NCI-H345 (cell line): ENCODE results near the gene UGT1A4.
"Not testable (repeated sequence)": the region's sequence is repeated elsewhere in the genome, so short reads cannot be mapped to it uniquely, and the experiment has no call there.

Source experiments
- DNase-seq: peaks from one replicate; lab custom pipeline; 2025; lab: John Stamatoyannopoulos, UW

Gene UGT1A4

DNA sequence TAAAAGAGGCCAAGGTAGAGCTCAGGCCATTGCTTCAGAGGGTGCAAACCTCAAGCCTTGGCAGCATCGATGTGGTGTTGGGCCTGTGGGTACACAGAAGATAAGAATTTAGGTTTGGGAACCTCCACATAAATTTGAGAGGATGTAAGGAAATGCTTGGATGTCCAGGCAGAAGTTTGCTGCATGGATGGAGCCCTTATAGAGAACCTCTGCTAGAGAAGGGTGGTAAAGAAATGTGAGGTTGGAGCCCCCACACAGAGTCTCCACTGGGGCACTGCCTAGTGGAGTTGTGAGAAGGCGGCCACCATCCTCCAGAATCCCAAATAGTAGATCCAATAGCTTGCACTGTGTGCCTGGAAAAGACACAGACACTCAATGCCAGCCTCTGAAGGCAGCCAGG is 32.2 kb downstream of the UGT1A4 start:
- DNase-seq = not testable (repeated sequence)

DNA sequence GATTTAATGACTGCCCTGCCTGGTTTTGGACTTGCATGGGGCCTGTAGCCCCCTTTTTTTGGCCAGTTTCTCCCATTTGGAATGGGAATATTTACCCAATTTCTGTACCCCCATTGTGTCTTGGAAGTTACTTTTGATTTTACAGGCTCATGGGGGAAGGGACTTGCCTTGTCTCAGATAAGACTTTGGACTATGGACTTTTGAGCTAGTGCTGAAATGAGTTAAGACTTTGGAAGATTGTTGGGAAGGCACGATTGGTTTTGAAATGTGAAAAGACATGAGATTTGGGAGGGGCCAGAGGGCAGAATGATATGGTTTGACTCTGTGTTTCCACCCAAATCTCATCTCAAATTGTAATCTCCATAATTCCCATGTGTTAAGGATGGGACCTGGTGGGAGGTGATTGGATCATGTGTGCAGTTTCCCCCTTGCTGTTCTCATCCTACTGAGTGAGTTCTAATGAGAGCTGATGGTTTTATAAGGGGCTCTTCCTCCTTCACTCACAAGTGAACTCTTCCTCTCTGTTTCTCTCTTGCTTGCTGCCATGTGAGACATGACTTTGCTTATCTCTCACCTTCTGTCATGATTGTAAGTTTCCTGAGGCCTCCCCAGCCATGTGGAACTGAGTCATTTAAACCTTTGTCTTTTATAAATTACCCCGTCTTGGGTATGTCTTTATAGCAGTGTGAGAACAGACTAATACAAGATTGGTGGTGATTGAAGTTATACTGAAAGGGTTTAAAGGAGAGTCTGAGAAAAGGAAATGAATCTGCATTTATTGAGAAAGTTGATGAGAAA is 32.9 kb downstream of the UGT1A4 start:
- not testable (repeated sequence) for DNase-seq

DNA sequence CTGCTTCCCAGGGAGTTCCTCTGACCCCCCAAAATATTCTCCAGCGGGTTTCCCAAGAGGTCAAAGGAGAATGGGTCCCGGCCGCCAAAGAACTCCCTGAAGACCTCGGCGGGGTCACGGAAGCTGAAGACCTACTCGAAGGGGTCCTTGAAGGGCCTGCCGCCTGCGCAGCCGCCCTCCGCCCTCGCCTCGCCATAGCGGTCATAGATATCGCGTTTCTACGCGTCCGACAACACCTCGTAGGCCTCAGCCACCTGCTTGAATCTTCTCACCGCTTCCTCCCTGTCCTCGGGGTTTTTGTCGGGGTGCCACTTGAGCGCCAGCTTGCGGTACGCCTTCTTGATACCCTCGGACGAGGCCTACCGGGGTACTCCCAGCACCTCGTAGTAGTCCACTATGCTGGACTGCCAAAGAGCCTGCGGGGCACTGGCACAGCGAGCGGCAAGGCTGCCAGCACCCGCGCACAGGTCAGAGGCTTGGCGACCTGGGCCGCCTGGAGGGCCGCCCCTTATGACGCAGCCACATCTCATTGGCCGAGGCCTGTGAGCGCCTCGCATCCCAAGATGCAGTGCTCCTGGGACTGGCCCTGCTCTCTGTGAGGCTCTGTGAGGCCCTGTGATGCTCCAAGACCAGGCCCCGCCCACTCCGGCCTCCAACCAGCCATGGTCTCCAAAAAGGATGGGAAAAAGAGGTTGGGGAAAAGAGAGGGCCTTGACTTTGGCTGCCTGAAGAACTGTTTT is 36.5 kb downstream of the UGT1A4 start:
- DNase-seq = no peak

DNA sequence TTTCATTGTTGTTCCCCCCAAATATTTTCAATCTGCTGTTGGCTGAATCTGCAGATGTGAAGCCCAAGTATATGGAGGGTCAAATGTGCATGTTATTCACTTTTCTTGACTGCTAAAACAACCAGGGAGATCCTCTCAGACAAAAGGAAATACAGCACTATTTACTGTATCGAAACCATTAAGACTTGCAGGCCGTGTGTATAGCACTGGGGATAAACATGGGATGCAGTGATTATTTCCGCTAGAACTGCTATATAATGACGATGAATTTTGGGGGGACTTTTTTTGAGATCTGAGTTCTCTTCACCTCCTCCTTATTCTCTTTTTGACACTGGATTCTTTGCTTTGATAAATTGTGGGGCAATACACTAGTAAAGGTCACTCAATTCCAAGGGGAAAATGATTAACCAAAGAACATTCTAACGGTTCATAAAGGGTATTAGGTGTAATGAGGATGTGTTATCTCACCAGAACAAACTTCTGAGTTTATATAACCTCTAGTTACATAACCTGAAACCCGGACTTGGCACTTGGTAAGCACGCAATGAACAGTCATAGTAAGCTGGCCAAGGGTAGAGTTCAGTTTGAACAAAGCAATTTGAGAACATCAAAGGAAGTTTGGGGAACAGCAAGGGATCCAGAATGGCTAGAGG is 38.0 kb downstream of the UGT1A4 start:
- no peak for DNase-seq

DNA sequence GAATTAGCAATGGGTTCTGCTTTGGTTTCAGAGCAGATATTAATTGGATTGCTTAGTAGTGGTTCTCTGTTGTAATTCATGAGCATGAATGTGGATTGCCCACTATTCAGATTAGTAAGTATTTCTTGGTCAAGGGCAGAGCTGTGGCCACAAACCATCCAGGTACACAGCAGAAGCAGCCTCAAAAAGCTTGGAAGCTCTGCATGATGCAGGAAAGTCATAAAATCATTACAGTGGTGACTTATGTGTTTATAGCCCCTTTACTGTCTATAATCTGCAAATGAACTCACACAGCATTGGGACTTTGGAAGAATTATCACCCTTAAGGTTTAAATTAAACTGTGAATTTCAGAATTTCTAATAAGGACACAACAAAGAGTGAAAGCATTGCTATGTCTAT is 39.6 kb downstream of the UGT1A4 start:
- no peak for DNase-seq

DNA sequence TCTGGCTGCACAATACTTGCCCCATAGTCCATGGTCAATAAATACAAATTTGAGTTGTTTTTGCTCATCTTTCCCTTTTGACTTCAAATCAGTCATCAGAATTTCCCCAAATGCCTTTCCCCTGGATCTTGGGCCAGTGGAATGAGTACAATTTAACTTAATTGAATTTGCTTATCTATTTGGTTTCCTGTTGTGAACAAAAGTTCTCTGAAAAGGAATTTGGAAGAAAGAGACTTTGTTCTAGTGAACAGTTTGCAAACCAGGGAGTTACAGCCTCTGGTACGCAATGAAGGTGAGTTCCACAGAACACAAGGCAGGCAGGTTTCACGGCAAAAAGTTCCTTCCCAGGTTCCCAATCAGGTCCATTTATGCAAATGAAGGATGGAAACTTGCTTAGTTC is 40.3 kb downstream of the UGT1A4 start:
- DNase-seq = no peak

DNA sequence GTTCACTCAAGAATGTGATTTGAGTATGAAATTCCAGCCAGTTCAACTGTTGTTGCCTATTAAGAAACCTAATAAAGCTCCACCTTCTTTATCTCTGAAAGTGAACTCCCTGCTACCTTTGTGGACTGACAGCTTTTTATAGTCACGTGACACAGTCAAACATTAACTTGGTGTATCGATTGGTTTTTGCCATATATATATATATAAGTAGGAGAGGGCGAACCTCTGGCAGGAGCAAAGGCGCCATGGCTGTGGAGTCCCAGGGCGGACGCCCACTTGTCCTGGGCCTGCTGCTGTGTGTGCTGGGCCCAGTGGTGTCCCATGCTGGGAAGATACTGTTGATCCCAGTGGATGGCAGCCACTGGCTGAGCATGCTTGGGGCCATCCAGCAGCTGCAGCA is 41.5 kb downstream of the UGT1A4 start, which contains the start of gene UGT1A1:
Gene UGT1A1, plus strand, starts transcription at position 228 of the 400 bp plus-strand sequence. Its CDS starts 18 bp downstream, at position 246.
- DNase-seq = no peak

DNA sequence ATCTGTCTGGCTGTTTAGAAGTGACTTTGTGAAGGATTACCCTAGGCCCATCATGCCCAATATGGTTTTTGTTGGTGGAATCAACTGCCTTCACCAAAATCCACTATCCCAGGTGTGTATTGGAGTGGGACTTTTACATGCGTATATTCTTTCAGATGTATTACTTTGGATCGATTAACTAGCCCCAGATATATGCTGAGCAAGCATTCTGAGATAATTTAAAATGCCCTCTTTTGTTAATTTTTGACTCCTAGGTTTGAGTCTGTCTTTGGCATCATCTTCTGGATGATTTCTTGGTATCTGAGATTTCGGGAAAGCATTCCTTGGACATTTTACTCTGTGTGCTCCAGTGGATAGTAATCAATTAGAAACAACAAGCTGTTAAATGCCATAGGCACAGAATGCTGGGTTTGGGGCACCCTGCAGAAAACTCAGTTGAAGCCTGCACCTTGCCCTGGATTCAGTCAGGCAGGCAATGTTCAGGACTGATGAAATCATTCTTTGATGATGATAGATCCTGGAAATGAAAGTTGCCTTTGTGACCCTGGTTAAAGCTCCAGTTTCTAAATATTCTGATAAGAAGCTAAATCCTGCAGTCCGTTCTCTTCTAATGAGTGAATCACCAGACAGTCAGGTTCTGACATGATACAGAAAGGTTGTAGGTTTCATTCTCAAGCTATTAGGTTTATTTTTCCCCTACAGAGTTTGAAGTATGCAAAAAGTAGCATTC is 42.7 kb downstream of the UGT1A4 start:
- DNase-seq = no peak

DNA sequence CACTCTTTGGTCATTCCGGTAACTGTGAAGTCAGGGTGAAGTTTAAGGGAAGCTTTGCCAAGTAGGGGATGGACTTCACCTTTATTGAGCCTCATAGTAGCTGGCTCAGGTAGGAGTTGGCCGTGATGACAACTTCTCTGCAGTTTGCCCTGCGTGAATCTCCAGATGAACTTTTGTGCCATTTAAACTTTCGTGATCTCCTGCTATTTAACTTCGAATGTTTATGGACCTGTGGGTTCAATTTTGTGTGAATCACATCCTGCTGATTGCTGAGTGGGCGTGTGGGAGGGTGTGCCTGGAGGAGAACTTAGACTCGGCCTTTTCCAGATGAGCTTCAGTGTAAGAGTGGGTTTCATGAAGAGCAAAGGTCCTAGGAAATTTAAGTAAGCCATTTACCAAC is 45.7 kb downstream of the UGT1A4 start:
- no peak for DNase-seq

DNA sequence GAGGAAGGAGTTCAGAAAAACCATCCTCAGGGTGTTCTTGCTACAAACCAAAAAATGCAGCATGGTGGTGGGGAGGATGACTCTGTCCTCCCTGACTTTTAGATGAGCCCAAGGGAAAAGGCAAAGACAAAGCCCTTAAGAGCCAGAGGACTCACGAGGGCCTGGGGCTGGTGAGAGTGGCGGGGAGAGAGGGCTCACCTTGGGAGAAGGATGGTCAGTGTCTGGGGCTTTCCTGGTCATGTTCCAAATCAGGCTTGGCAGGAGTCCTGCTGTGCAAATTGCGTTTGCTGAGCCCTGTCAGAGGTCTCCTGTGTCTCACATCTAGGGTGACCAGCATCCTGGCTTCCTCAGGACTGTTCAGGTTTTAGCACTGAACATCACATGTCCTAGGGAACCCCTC is 46.2 kb downstream of the UGT1A4 start:
- DNase-seq = no peak

DNA sequence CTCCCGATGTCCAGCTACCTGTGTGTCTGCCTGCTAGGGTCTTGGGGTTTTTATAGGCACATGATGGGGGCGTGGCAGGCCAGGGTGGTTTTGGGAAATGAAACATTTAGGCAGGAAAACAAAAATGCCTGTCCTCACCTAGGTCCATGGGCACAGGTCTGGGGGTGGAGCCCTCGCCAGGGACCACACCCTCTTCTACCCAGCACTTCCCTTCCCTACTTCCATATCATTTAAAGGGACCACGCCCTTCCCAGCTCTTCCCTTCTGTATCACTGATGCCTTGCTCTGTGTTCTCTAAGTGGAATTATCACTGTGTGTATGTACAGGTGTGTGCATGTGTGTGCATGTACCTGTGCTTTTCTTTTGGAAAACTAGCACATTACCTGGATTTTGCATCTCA is 47.9 kb downstream of the UGT1A4 start:
- DNase-seq = no peak

DNA sequence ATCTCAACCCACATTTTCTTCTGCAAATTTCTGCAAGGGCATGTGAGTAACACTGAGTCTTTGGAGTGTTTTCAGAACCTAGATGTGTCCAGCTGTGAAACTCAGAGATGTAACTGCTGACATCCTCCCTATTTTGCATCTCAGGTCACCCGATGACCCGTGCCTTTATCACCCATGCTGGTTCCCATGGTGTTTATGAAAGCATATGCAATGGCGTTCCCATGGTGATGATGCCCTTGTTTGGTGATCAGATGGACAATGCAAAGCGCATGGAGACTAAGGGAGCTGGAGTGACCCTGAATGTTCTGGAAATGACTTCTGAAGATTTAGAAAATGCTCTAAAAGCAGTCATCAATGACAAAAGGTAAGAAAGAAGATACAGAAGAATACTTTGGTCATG is 49.5 kb downstream of the UGT1A4 start:
- DNase-seq = no peak

DNA sequence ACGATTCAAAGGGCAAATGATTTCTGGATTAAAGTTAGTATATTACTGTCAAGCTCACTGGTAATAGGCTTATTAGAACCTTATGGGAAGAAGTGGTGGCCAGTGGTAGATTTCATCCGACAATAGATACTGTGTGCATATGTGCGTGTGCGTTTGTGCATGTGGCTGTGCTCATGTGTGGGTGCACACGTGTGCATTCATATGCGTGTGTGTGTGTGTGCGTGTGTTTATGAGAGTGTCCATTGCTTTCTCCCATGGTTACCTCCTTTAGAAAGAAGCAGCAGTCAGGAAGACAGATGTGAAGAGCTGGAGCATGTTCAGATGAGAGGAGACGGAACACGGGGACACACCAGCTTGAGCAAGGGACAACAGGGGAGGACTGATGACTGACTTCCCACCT is 50.7 kb downstream of the UGT1A4 start:
- DNase-seq = no peak

DNA sequence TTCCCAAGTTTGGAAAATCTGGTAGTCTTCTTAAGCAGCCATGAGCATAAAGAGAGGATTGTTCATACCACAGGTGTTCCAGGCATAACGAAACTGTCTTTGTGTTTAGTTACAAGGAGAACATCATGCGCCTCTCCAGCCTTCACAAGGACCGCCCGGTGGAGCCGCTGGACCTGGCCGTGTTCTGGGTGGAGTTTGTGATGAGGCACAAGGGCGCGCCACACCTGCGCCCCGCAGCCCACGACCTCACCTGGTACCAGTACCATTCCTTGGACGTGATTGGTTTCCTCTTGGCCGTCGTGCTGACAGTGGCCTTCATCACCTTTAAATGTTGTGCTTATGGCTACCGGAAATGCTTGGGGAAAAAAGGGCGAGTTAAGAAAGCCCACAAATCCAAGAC is 53.6 kb downstream of the UGT1A4 start:
- DNase-seq = no peak

DNA sequence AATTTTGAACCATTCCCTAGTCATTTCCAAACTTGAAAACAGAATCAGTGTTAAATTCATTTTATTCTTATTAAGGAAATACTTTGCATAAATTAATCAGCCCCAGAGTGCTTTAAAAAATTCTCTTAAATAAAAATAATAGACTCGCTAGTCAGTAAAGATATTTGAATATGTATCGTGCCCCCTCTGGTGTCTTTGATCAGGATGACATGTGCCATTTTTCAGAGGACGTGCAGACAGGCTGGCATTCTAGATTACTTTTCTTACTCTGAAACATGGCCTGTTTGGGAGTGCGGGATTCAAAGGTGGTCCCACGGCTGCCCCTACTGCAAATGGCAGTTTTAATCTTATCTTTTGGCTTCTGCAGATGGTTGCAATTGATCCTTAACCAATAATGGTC is 54.0 kb downstream of the UGT1A4 start:
- DNase-seq = no peak

DNA sequence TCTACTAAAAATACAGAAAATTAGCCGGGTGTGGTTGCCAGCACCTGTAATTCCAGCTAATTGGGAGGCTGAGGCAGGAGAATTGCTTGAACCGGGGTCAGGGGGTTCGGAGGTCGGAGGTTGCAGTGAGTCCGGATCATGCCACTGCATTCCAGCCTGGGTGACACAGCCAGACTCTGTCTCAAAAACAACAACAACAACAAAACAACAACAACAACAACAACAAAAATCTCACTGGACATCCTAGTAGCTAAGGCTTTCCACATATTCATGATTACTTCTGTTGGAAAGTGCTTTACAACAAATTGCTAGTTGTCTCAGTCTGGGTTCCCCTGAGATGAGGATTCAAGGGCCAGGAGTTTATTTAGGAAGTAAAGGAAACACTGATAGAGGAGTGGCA is 55.3 kb downstream of the UGT1A4 start:
- no peak for DNase-seq

DNA sequence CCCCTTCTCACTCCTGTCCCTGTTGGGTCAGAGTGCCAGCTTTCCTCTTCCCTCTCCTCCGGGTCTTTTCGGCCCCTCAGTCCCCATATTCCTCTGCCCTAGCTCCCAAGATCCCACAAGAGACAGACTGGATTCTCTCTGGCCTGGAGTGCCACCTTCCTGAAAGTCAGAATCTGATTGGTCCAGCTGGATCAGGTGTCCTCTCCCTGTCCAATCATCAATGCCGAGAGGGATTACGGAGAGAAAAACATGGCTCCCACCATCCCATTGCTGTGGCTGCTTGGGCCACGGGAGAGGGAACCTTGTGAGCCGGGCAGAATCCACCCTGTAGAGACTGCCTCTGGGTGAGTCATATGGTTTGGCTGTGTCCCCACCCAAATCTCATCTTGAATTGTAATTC is 56.9 kb downstream of the UGT1A4 start:
- no peak for DNase-seq

DNA sequence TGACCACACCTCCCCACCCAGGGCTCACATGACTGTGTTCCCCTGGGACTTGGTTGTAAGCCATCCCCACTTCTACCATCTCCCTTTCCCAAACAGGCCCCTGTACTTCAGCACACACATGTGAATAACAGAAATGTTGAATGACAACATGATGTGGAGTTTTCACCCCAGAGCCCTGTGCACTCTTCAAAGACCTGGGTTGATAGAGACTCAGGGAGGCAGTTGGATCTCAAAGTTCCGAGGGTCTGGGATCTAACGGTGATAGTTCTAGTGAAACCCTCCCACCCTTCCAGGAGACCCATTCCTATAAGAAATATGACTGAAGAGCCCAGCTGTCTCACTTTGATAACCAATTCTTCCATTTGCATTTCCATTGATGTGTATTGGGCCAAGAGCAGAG is 59.5 kb downstream of the UGT1A4 start, which contains the start of gene MROH2A:
Gene MROH2A, plus strand, starts transcription at position 301 of the 400 bp plus-strand sequence. CDS start 1,029 bp downstream, outside the sequence.
- no peak for DNase-seq

DNA sequence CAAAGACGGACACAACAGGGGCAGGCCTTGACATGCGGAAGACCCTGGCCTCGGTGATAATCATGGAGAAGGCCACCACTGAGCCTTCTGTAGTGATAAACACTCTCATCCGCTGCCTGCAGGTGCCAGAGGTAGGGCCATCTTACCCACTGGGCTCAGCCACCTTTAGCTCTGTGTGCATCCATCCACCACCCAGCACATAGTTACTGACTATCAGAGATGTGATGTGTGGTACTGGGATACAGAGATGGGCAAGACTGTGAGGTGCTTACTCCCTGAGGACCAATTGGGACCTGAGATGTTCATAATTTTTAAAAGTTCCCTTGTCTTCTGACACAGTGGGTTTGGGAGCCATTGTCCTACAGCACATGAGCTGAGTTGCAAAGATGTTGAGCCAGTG is 61.2 kb downstream of the UGT1A4 start:
- no peak for DNase-seq

DNA sequence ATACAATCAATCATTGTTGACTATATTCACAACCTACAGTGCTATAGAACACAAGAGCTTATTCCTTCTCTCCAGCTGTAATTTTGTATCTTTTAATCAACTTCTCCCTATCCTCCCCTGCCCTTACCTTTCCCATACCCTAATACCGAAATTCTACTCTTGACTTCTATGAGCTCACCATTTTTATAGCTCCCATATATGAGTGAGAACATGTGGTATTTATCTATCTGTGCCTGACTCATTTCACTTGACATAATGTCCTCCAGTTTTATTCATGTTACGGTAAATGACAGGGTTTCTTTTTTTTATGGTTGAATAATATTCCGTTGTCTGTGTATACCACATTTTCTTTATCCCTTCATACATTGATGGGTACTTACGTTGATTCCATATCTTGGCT is 62.2 kb downstream of the UGT1A4 start:
- DNase-seq = no peak

DNA sequence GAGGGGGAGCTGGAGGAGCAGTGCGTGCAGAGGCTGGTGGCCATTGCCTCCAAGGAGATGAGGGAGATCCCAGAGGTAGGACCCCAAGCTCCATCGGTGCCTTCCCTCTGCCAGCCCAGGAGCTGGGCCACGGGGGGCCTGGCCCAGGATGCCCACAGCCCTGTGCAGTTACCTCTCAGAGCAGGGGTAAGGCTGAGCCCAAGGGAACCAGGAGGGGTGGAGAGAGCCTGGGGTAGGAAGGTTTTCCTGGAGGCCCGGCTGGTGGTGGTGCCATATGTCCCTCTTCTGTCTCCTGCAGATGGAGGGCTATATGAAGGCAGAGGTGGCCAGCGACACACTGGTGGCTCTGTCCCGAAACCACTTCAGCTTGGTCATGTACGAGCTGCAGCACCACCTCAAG is 71.0 kb downstream of the UGT1A4 start:
- DNase-seq = no peak
